Measurements from ENCODE around the gene PRTN3.
"Not testable (repeated sequence)": the region's sequence is repeated elsewhere in the genome, so short reads cannot be mapped to it uniquely, and the experiment has no call there.

The PRTN3 gene

DNA sequence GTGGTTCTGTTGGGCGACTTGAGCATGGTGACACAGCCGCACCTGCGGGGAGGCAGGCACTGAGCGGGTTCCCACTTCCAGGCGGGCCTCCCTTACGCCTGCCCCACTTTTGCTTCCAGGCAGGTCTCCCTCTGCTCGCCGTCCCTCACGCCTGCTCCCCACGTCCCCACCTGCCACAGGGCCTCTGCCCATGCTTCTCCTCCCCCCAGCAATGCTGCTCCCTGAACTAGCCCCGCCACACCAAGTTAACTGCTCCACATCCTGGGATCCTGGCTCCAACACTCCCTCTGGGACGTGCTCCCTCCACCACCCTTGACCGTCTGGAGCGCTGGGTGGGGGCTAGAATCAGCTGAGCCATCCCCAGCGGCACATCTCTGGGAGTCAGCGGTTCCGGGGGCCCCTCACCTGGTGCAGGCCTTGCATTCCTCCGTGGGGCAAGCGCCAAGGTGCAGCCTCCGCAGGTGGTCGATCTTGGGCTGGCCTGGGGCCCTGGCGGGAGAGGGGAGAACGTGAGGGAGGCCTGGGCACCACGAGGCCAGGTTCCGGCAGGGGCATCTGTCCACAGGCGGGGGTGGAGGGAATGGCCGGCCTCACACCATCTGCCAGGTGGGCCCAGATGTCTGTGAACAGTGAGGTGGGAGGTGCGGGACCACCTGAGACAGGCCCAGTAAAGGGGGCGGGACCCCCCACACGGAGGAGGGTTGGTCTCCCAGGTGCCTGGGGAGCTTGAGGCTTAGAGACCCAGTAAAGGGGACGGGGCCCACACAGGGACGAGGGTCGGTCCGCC lies 27.9 kb downstream of the PRTN3 start:
- DNase-seq, result no peak

DNA sequence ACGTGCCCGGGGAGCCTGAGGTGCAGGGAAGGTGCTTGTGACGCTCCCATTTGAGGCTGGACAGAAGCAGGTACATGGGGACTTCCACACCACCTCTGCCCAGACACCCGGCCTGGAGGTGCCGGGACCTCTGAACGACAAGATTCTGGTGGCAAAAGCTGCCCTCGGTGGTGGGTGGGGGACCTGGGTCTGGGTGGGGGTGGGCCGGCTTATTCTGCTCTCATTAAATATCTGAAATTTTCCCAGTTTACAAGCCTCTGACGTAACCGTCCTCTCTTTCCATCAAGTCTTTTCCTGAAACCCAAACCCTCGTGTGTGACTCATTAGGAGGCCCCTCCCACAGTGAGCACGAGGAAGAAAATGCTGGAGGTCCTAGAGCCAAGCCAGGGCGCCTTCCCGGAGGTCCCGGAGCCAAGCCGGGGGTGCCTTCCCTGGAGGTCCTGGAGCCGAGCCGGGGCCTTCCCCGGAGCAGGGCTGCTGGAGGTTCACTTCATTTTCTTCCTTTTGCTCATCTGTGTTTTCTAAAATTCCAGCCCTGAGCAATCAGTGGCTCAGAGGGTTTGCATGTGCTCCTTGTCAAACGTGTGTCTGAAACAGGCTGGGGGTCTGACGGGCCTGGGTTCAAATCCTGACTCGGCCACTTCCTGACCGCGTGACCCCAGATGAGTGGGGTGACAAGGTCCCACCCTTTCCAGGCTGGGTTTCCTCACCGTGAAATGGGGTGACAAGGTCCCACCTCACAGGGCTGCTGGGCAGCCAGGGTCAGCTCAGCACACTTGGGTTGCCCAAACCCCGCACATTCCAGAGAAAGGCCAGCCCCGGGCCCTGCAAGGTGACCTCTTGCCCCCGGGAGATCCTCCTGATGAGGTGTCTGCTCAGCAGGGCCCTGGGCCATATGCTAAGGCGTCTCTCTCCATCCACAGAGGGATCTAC lies 28.7 kb downstream of the PRTN3 start:
- no peak for DNase-seq

DNA sequence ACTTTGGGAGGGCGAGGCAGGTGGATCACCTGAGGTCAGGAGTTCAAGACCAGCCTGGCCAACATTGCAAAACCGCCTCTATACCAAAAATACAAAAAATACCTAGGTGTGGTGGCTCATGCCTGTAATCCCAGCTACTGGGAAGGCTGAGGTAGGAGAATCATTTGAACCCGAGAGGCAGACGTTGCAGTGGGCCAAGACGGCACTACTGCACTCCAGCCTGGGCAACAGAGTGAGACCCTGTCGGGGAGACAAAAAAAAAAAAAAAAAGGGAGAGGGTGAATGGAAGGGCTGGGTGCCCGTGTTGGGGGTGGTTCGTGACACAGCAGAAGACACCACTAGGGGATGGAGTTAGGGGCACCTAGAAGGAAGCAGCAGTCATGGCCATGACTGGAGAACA lies 29.5 kb downstream of the PRTN3 start:
- no peak for DNase-seq

- DNase-seq, result no peak
These were observed 30.2 kb downstream of the PRTN3 start for GRCh38 chr19:870963-871401.

DNA sequence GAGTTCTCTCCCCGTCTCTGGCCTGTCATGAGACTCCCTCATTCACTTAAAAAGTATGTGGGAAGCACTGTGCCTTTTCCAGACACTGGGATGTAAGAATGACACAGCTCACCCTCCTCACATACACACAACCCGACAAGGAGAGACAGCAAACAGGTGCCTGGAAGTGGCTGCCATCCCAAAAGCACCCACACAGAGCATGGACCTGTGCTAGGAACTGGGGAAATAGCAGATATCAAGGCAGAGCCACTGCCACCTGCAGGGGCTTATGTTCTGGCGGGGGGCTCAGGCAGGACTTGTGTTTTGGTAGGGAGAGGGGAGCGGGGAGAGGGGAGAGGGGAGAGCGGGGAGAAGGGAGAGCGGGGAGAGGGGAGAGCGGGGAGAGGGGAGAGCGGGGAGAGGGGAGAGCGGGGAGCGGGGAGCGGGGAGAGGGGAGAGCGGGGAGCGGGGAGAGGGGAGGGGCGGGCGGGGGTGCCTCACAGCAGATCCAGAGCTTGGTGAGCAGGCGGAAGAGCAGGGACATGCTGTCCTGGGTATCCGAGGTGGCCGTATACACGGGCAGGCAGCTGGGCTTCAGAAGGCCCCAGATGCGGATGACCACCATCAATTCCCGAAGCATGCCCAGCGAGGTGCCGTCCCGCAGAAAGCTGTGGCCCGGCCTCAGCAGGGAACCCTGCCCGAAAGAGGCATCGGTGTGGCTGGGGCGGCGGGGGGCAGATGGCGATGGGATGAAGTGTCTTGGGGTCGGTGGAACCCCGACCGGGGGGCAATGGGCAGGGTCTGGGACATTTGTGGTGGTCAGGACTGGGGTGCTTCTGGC lies 30.9 kb downstream of the PRTN3 start:
- DNase-seq, result no peak

GRCh38 chr19:872266-872951 lies 31.6 kb downstream of the PRTN3 start:
- peak; percentile 90 for DNase-seq

DNA sequence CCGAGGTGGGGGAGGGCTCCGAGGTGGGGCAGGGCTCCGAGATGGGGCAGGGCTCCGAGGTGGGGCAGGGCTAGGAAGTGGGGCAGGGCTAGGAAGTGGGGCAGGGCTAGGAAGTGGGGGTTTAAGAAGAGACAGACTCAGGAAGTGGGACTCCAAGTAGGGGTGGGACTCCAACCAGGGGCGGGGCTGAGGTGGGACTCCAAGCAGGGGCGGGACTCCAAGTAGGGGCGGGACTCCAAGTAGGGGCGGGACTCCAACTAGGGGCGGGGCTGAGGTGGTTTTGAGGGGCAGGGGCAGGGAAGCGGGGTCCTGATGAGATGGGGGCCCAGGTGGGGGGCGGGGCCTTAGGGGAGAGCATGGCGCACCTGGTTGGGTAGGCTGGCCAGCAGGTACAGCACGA lies 32.3 kb downstream of the PRTN3 start:
- peak; percentile 90 to 91 for DNase-seq

DNA sequence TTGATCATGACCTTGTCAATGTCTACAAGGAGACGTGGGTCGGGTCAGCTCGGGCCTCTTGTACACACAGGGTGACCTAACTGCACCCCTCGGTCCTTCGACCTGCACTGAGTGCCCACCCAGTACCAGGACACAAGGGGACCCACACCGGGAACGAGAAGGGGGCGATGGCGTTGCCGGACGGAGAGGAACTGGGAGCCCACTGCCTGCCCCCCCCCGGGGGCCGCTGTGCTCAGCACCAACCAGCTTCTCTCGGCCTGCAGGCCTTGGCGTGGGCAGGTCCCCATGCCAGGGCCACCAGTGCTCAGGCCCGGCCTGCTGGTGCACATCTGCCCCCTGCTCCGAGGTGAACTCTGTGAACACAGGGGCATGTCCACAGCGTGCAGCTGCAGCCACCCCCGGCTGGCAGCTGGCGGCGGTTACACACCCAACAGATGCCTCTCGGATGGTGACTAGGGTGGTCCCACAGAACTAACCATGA lies 32.8 kb downstream of the PRTN3 start:
- DNase-seq, result no peak

DNA sequence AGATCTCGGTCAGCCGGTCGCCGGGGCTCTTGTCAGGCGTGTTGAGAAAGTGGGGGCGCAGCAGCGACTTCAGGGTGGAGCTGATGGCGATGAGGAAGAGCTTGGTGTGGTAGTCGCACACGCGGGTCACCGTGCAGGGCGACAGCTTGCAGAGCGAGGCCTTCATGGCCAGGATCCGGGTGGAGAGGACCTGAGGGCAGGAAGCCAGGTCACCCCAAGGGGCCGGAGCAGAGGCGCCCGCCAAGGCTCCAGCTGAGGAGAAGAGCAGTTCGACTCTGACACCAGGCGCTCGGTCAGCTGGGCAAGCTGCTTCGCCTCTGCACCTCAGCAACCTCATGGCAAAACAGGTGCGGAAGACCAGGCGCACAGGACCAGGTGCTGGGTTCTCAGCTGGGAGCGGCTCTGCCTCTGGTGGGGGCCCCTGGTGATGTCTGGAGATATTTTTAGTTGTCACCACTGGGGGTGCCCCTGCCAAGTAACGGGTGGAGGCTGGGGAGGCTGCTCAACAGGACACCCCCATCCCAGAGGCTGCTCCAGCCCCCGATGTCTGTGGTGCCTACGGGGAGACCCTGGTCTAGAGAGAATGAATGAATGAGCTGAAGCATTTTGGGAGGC lies 34.6 kb downstream of the PRTN3 start:
- DNase-seq, result no peak

DNA sequence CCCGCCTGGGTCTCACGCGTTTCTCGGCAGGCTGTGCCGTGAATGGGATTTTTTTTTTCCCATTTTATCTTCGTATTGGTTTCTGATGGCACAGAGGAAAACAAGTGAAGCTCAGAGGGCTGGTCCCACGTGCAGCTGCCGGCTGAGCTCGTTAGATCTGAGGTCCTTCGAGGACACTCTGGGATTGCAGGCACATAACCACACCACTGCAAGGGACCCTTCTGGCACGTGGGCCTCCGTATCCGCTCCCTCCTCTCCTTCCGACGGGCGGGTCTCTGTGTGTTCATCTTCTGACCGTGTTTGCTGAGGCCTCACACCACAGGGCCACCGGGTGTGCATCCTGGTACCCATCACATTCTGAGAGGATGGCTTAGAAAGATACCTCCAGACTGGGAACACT lies 35.3 kb downstream of the PRTN3 start:
- no peak for DNase-seq

GRCh38 chr19:876780-877314 lies 36.0 kb downstream of the PRTN3 start:
- DNase-seq, result no peak

DNA sequence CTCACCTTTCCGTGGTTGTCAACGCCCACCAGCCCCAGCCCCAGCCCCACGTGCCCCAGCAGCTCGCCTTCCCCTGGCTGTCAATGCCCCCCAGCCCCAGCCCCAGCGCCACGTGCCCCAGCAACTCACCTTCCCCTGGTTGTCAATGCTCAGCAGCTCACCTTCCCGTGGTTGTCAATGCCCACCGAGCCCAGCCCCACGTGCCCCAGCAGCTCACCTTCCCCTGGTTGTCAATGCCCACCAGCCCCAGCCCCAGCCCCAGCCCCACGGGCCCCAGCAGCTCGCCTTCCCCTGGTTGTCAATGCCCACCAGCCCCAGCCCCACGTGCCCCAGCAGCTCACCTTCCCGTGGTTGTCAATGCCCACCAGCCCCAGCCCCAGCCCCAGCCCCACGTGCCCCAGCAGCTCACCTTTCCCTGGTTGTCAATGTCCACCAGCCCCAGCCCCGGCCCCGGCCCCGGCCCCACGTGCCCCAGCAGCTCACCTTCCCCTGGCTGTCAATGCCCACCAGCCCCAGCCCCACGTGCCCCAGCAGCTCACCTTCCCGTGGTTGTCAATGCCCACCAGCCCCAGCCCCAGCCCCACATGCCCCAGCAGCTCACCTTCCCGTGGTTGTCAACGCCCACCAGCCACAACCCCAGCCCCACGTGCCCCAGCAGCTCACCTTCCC lies 37.3 kb downstream of the PRTN3 start:
- DNase-seq, result not testable (repeated sequence)

DNA sequence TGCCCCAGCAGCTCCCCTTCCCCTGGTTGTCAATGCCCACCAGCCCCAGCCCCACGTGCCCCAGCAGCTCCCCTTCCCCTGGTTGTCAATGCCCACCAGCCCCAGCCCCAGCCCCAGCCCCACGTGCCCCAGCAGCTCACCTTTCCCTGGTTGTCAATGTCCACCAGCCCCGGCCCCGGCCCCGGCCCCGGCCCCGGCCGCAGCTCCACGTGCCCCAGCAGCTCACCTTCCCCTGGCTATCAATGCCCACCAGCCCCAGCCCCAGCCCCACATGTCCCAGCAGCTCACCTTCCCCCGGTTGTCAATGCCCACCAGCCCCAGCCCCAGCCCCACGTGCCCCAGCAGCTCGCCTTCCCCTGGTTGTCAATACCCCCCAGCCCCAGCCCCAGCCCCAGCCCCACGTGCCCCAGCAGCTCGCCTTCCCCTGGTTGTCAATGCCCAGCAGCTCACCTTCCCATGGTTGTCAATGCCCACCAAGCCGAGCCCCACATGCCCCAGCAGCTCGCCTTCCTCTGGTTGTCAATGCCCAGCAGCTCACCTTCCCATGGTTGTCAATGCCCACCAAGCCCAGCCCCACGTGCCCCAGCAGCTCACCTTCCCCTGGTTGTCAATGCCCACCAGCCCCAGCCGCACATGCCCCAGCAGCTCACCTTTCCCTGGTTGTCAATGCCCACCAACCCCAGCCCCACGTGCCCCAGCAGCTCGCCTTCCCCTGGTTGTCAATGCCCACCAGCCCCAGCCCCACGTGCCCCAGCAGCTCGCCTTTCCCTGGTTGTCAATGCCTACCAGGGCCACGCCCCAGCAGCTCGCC lies 38.2 kb downstream of the PRTN3 start:
- not testable (repeated sequence) for DNase-seq

DNA sequence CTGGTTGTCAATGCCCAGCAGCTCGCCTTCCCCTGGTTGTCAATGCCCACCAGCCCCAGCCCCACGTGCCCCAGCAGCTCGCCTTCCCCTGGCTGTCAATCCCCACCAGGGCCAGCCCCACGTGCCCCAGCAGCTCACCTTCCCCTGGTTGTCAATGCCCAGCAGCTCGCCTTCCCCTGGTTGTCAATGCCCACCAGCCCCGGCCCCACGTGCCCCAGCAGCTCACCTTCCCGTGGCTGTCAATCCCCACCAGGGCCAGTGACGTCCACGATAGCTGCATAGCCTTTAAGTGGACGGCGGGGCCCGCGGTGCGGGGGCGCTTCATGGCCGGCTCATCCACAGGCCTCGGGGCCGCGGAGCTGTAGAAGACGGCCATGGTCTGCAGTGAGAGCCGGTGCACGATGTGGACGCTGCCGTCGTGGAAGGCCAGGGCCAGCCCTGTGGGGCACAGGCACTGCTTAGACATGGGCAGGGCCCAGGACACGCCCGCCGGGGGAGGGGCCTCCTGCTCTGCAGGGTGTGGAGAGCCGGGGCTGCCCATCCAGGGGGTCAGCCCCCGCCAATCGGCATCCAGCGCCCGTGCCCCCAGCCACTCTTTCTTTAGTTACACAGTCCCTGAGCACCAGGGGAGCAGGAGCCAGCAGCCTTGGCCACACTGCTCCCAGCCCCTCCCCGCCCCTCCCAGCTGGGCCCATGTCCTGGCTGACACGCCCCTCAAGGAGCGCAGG lies 39.1 kb downstream of the PRTN3 start:
- no peak for DNase-seq

DNA sequence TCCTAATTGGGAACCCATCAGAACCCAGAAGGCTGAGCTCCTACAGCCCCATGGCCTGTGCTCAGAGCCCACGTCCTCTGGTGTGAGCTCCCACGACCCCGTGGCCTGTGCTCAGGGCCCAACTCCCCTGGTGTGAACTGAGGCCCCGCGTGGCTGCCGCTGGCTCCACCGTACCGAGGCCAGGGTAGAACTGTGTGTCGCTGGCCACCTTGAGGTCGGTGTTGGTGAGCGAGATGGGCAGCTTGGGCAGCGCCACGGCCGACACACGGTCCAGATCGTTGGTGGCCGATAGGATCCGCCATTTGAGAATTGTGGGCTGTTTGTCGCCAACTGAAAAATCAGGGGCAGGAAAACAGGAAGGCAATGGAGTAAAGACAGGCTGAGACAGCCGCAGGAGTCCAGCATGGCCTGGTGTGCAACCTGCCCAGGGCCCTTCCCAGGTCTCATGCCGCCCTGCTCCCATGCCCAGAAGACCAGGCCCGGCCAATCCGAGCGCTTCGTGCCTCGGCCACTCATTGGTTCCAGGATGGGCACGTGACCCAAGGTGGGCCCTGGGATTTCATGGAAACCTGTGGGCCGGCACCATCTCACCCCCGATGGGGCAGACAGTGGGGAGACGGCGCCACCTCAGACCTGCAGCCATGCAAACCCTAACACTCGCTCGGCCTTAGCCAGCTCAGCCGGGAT lies 40.7 kb downstream of the PRTN3 start:
- no peak for DNase-seq

GRCh38 chr19:882871-883497 lies 42.2 kb downstream of the PRTN3 start:
- DNase-seq, result no peak

GRCh38 chr19:883661-884211 lies 42.9 kb downstream of the PRTN3 start:
- DNase-seq, result no peak

Data from CD4-positive, alpha-beta T cell treated with Interferon alpha-2 for 1 hour (primary cell).